ENCODE measurements around the gene USP12. TPM values are rescaled to one million over a fixed set of nuclear protein-coding genes. Genes with fewer than 3 reads are reported as not detected.

Gene USP12
- total RNA-seq, 4 donors from 2014 or later: 26.4 to 50.7 (median 31.7) TPM

DNA sequence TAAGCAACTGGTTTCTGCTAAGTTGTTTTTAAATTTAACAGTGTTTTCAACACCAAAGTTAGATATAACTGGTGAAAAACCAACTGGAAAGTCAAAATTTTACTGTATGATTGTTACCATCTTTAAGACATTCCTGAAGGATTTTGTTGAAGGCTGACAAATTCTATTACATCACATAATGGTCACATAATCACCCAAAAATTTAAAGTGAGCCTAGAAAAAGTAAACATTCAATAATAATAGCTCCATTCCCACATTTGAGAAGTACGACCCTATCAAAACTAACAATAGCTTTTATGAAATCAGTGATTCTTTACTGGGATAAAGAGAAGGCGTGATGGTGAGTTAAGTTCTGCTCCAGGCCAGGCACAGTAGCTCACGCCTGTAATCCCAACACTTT is 51.6 kb downstream of the USP12 start:
- Histone ChIP-seq H3K27ac (no peak overlapping the region), H3K4me3 (no peak overlapping the region)

GRCh38 chr13:27118428-27119054 is 53.1 kb downstream of the USP12 start:
- no peak for DNase-seq (ENCODE audit: low spot score in 2 of 2)
- H3K9me3 ChIP-seq: no peaks in the 10 kb centered on the region
- no peak overlapping the region for H3K27ac ChIP-seq
- TF ChIP-seq POLR2AphosphoS5 (IDR thresholded peaks at IDR 0.05) (no peak), EP300 (IDR thresholded peaks at IDR 0.05) (no peak), POLR2A (IDR thresholded peaks at IDR 0.05) (no peak), CTCF (IDR thresholded peaks at IDR 0.05) (no peak)
- no peaks in the 10 kb centered on the region for H3K4me1 ChIP-seq
- H3K4me3 ChIP-seq: no peak overlapping the region
- H3K36me3 ChIP-seq: peaks cover 10% of the 10 kb centered on the region
- H3K27me3 ChIP-seq: no peaks in the 10 kb centered on the region
- WGBS: 89% methylated on average over 3 of the region's 3 CpGs

More for the DNA sequence above, 51.6 kb downstream of the USP12 start:
- WGBS: 94% methylated on average over 3 of the region's 3 CpGs
- TF ChIP-seq POLR2AphosphoS5 (IDR thresholded peaks at IDR 0.05): no peak
- no peak for TF ChIP-seq POLR2A (IDR thresholded peaks at IDR 0.05)
- TF ChIP-seq EP300 (IDR thresholded peaks at IDR 0.05): no peak
- no peak for TF ChIP-seq CTCF (IDR thresholded peaks at IDR 0.05)
- peaks cover 8% of the 10 kb centered on the region for H3K36me3 ChIP-seq
- no peak for DNase-seq (ENCODE audit: low spot score in 2 of 2)
- no peaks in the 10 kb centered on the region for H3K27me3 ChIP-seq
- no peaks in the 10 kb centered on the region for H3K4me1 ChIP-seq
- H3K9me3 ChIP-seq: no peaks in the 10 kb centered on the region

GRCh38 chr13:27117952-27118351 is 53.7 kb downstream of the USP12 start:
- TF ChIP-seq POLR2A (IDR thresholded peaks at IDR 0.05): no peak
- no peak for TF ChIP-seq POLR2AphosphoS5 (IDR thresholded peaks at IDR 0.05)
- no peak for TF ChIP-seq CTCF (IDR thresholded peaks at IDR 0.05)
- no peak for TF ChIP-seq EP300 (IDR thresholded peaks at IDR 0.05)
- H3K4me3 ChIP-seq: no peak overlapping the region
- no peaks in the 10 kb centered on the region for H3K27me3 ChIP-seq
- 84% methylated on average over 5 of the region's 5 CpGs for WGBS
- peaks cover 10% of the 10 kb centered on the region for H3K36me3 ChIP-seq
- no peaks in the 10 kb centered on the region for H3K9me3 ChIP-seq
- H3K4me1 ChIP-seq: no peaks in the 10 kb centered on the region
- H3K27ac ChIP-seq: no peak overlapping the region
- no peak for DNase-seq (ENCODE audit: low spot score in 2 of 2)

- TF ChIP-seq CTCF (IDR thresholded peaks at IDR 0.05) (no peak), POLR2AphosphoS5 (IDR thresholded peaks at IDR 0.05) (no peak), POLR2A (IDR thresholded peaks at IDR 0.05) (no peak), EP300 (IDR thresholded peaks at IDR 0.05) (no peak)
- no peaks in the 10 kb centered on the region for H3K4me1 ChIP-seq
- no peak overlapping the region for H3K4me3 ChIP-seq
- WGBS: 53% methylated on average over 1 of the region's 1 CpG
- H3K27ac ChIP-seq: no peak overlapping the region
- peaks cover 10% of the 10 kb centered on the region for H3K36me3 ChIP-seq
- H3K27me3 ChIP-seq: no peaks in the 10 kb centered on the region
- no peaks in the 10 kb centered on the region for H3K9me3 ChIP-seq
- DNase-seq (ENCODE audit: low spot score in 2 of 2): no peak
These were observed 54.5 kb downstream of the USP12 start for GRCh38 chr13:27117158-27117557.

DNA sequence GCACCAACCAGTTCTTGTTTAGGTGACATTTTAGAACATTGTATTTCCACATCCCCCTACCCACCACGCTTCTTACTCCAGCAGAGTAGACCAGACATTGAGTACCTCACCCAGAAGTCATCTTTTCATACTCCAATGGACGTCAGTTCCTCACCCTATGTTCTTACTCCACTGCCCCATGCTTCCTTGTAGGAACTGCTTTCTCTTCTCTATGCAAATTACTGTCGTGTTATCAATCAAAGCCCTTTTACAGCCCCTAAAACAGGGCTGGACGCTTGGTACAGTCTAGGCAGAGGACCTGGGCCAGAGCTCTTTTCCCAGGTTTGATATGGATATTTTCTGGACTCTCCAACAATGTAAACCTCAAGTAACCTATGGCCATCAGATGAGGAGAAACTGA is 58.2 kb downstream of the USP12 start:
- 91% methylated on average over 4 of the region's 4 CpGs for WGBS
- peaks cover 10% of the 10 kb centered on the region for H3K36me3 ChIP-seq
- DNase-seq (ENCODE audit: low spot score in 2 of 2): no peak
- TF ChIP-seq CTCF (IDR thresholded peaks at IDR 0.05): no peak
- TF ChIP-seq POLR2A (IDR thresholded peaks at IDR 0.05): no peak
- no peak for TF ChIP-seq EP300 (IDR thresholded peaks at IDR 0.05)
- TF ChIP-seq POLR2AphosphoS5 (IDR thresholded peaks at IDR 0.05): no peak
- peaks cover 6% of the 10 kb centered on the region for H3K4me1 ChIP-seq
- no peaks in the 10 kb centered on the region for H3K9me3 ChIP-seq
- no peaks in the 10 kb centered on the region for H3K27me3 ChIP-seq
- H3K4me3 ChIP-seq: no peak overlapping the region
- H3K27ac ChIP-seq: no peak overlapping the region

All from suprapubic skin (tissue), 4 donors.